Measurements from ENCODE around the gene MAPT.
"Not testable (repeated sequence)": the region's sequence is repeated elsewhere in the genome, so short reads cannot be mapped to it uniquely, and the experiment has no call there.

Gene MAPT

DNA sequence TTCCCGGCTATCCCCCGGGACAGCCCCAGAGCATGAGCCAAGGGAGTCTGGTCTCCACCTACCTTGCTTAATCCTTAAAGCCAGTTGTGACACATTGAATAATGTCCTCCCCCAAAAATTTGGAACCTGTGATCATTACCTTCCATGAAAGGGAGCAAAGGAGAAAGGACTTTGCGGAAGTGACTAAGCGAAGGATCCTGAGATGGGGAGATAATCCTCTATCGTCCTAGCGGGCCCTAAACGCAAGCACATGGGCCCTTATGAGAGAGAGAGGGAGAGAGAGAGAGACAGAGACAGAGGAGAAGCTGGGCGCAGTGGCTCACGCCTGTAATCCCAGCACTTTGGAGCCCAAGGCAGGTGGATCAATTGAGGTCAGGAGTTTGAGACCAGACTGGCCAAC is 40.1 kb upstream of the MAPT start:
- Histone ChIP-seq H3K27me3 (peaks cover 0 to 8% (median 0%) of the 10 kb centered on the region in 11 experiments; a peak in 2 of 22 replicates), H3K27ac (no peak overlapping the region), H3K9ac (no peak overlapping the region), H4K20me1 (peaks cover 0 to 28% (median 0%) of the 10 kb centered on the region in 11 experiments; a peak in 6 of 22 replicates), H3K4me1 (peaks cover 0 to 8% (median 2%) of the 10 kb centered on the region in 10 experiments; a peak in 5 of 20 replicates), H3K9me3 (replicated peaks in 1 of 11) (no peaks in the 10 kb centered on the region), H3K4me3 (no peak overlapping the region), H3K4me2 (no peak overlapping the region), H3K36me3 (no peaks in the 10 kb centered on the region)
- no peak for TF ChIP-seq Cebpa-rat (IDR thresholded peaks at IDR 0.05)

DNA sequence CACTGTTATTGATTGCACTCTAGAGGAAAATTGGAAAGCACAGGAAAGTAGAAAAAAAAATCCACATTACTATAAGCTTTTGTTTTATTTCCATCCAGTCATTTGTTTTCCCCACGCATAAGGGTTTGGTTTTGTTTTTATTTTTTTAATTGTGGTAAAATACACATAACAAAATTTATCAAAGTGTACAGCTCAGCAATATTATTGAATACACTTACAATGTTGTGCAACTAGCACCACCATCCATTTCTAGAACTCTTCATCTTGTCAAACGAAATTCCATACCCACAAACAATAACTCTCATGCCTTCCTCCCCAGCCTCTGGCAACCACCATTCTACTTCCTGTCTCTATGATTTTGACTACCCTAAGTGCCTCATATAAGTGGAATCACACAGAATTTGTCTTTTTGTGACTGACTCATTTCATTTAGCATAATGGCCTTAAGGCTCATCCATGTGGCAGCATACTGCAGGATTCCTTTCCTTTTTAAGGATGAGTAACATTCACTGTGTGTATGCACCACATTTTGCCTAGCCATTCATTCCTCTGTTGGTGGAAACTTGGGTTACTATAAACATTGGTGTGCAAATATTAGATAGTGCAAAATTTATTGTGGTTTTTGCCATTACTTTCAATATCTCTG is 38.5 kb upstream of the MAPT start:
- no peaks in the 10 kb centered on the region for H3K9me3 ChIP-seq (replicated peaks in 1 of 11)
- peaks cover 0 to 8% (median 0%) of the 10 kb centered on the region in 11 experiments; a peak in 2 of 22 replicates for H3K27me3 ChIP-seq
- no peaks in the 10 kb centered on the region for H3K36me3 ChIP-seq

GRCh38 chr17:45857977-45858708 is 36.2 kb upstream of the MAPT start:
- H3K9ac ChIP-seq = no peak overlapping the region
- TF ChIP-seq Cebpa-rat (IDR thresholded peaks at IDR 0.05) = no peak
- no peaks in the 10 kb centered on the region for H3K27me3 ChIP-seq
- H3K36me3 ChIP-seq = no peaks in the 10 kb centered on the region
- H3K4me3 ChIP-seq = no peak overlapping the region
- H3K4me1 ChIP-seq = peaks cover 0 to 1% (median 0%) of the 10 kb centered on the region in 10 experiments; a peak in 1 of 20 replicates
- peaks cover 0 to 10% (median 0%) of the 10 kb centered on the region in 11 experiments; a peak in 2 of 22 replicates for H4K20me1 ChIP-seq
- no peak overlapping the region for H3K27ac ChIP-seq
- peaks cover 0 to 12% (median 4%) of the 10 kb centered on the region in 11 experiments; a peak in 8 of 22 replicates for H3K9me3 ChIP-seq (replicated peaks in 1 of 11)
- no peak overlapping the region for H3K4me2 ChIP-seq

More for the DNA sequence above, 38.5 kb upstream of the MAPT start:
- Histone ChIP-seq H3K27ac (no peak overlapping the region), H3K4me3 (no peak overlapping the region), H4K20me1 (peaks cover 0 to 24% (median 0%) of the 10 kb centered on the region in 11 experiments; a peak in 4 of 22 replicates), H3K4me2 (no peak overlapping the region), H3K9ac (no peak overlapping the region), H3K4me1 (peaks cover 0 to 8% (median 2%) of the 10 kb centered on the region in 10 experiments; a peak in 5 of 20 replicates)
- no peak for TF ChIP-seq Cebpa-rat (IDR thresholded peaks at IDR 0.05)

GRCh38 chr17:45861165-45861564 is 33.2 kb upstream of the MAPT start:
- H3K9me3 ChIP-seq (replicated peaks in 1 of 11) = peaks cover 0 to 12% (median 4%) of the 10 kb centered on the region in 11 experiments; a peak in 8 of 22 replicates
- no peak for TF ChIP-seq Cebpa-rat (IDR thresholded peaks at IDR 0.05)
- H4K20me1 ChIP-seq = no peaks in the 10 kb centered on the region; a peak in 2 of 22 replicates
- H3K27ac ChIP-seq = no peak overlapping the region
- no peaks in the 10 kb centered on the region for H3K36me3 ChIP-seq
- no peaks in the 10 kb centered on the region for H3K27me3 ChIP-seq
- H3K4me1 ChIP-seq = no peaks in the 10 kb centered on the region
- H3K4me2 ChIP-seq = no peak overlapping the region
- H3K4me3 ChIP-seq = no peak overlapping the region
- no peak overlapping the region for H3K9ac ChIP-seq

DNA sequence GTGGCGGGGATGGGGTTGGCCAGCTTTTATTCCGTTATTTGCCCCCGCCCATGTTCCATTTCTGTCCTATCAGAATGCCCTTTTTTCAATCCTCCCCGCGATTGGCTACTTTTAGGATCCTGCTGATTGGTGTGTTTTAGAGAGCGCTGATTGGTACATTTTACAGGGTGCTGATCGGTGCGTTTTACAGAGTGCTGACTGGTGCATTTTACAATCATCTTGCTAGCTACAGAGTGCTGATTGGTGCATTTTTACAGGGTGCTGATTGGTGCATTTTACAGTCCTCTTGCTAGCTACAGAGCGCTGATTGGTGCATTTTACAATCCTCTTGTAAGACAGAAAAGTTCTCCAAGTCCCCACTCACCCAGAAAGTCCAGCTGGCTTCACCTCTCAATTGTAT is 32.2 kb upstream of the MAPT start:
- H3K27me3 ChIP-seq, H3K27ac ChIP-seq, H3K4me1 ChIP-seq, H3K9ac ChIP-seq, H3K4me2 ChIP-seq, H3K36me3 ChIP-seq, H3K4me3 ChIP-seq, H4K20me1 ChIP-seq: not testable (repeated sequence)
- H3K9me3 ChIP-seq (replicated peaks in 1 of 11) = peaks cover 0 to 12% (median 4%) of the 10 kb centered on the region in 11 experiments; a peak in 8 of 22 replicates

DNA sequence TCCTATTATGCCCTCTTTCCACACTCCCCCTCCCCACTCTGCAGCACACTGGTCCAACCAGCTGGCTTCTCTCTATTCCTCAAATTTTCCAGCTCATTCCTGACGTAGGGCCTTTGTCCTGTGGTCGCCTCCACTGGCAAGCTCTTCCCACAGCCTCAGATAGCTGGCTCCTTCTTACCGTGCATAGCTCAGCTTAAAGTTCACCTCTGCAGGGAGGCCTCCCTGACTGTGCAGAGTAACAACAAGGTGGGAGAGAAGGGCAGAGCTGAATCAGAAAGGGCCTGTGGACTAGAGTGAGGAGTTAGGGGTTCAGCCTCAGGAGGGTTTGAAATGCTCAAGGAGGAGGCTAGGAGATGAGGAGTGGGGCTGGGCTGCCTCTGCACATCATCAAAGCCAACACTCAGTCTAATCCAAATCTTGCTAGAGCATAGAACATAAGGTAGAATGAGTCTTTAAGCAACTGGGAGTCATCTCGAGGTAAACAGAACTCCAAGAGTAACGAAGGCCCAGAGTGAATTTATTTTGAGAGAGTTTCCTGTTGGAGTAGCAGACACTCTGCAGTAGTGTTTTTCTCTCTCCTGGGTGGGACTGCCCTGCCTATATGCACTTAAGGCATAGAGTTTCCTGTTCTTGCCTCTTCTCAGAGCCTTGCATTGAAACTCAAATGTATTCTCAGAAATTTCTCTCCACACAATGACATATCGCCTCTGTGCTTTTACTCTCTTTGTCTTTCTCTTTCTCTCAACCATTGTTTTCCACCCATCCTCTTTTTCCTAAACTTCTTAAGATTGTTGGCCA is 30.3 kb upstream of the MAPT start:
- Histone ChIP-seq H3K4me3 (no peak overlapping the region), H4K20me1 (no peaks in the 10 kb centered on the region; a peak in 1 of 22 replicates), H3K9ac (no peak overlapping the region), H3K27ac (no peak overlapping the region), H3K4me2 (no peak overlapping the region), H3K9me3 (replicated peaks in 1 of 11) (peaks cover 0 to 12% (median 4%) of the 10 kb centered on the region in 11 experiments; a peak in 8 of 22 replicates), H3K27me3 (no peaks in the 10 kb centered on the region), H3K4me1 (peaks cover 0 to 10% (median 0%) of the 10 kb centered on the region in 10 experiments; a peak in 5 of 20 replicates), H3K36me3 (no peaks in the 10 kb centered on the region)
- no peak for TF ChIP-seq Cebpa-rat (IDR thresholded peaks at IDR 0.05)

DNA sequence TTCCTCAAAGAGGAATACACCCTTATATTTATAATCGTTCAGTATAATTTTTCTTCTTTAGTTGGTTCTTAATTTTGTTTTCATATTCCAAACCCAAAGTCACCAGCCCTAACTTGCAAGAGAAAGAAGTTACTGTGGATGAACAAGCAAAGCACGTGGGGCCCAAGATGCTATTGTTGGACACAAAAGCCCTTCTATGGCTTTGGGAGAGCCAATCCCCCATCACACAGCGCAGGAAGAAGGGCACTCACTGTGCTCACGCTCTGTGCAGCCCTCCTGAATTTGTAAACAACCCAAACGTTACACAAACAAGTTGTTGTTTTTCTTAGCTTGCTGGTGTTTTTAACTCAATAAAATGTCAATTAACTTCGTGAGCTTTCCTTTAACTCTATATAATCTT is 27.2 kb upstream of the MAPT start:
- Histone ChIP-seq H3K27ac (no peak overlapping the region), H3K4me3 (no peak overlapping the region), H4K20me1 (no peaks in the 10 kb centered on the region; a peak in 1 of 22 replicates), H3K9ac (no peak overlapping the region), H3K4me2 (no peak overlapping the region), H3K4me1 (peaks cover 7 to 22% (median 9%) of the 10 kb centered on the region in 10 experiments; a peak in 17 of 20 replicates), H3K27me3 (no peaks in the 10 kb centered on the region), H3K9me3 (replicated peaks in 1 of 11) (peaks cover 0 to 7% (median under 1%) of the 10 kb centered on the region in 11 experiments; a peak in 8 of 22 replicates), H3K36me3 (no peaks in the 10 kb centered on the region)
- no peak for TF ChIP-seq Cebpa-rat (IDR thresholded peaks at IDR 0.05)

GRCh38 chr17:45867702-45868101 is 26.7 kb upstream of the MAPT start:
- H3K27ac ChIP-seq = no peak overlapping the region
- H3K9ac ChIP-seq = no peak overlapping the region
- no peaks in the 10 kb centered on the region; a peak in 2 of 22 replicates for H4K20me1 ChIP-seq
- H3K9me3 ChIP-seq (replicated peaks in 1 of 11) = peaks cover 0 to 2% (median 0%) of the 10 kb centered on the region in 11 experiments; a peak in 2 of 22 replicates
- H3K36me3 ChIP-seq = no peaks in the 10 kb centered on the region
- H3K4me1 ChIP-seq = peaks cover 7 to 22% (median 9%) of the 10 kb centered on the region in 10 experiments; a peak in 17 of 20 replicates
- H3K4me2 ChIP-seq = peak overlapping the region in 3 of 11 experiments; percentile 16 to 30 (median 30); a peak in 2 of 22 replicates
- no peaks in the 10 kb centered on the region for H3K27me3 ChIP-seq
- no peak for TF ChIP-seq Cebpa-rat (IDR thresholded peaks at IDR 0.05)
- H3K4me3 ChIP-seq = no peak overlapping the region

Data from BLaER1 treated with 17β-estradiol and CSF1 and Interleukin-3, amounts not matched to agents 10 nM and 100 nM (cell line).